GM06990 (cell line): ENCODE data around the gene ZDHHC14.

Experiments used
- DNase-seq: peaks from one replicate; pipeline ENCODE4 v3.0.0-alpha.2; 2011; ENCODE audit not compliant: insufficient read length; ENCODE audit errors: extremely low read depth
- H3K27me3 ChIP-seq: replicated peaks from 2 replicates; pipeline ENCODE4 v1.6.0; 2011; ENCODE audit warnings: low read length; ENCODE audit not compliant: control insufficient read depth, insufficient read depth
- H3K36me3 ChIP-seq: 2 replicates; pipeline ENCODE4 v1.5.1; 2011; ENCODE audit warnings: low read length; ENCODE audit not compliant: control insufficient read depth, insufficient read depth
- H3K4me3 ChIP-seq: replicated peaks from 2 replicates; pipeline ENCODE4 v1.5.1; 2011; ENCODE audit warnings: low read depth, mild to moderate bottlenecking, control low read depth, low read length
- CTCF ChIP-seq: IDR thresholded peaks from 2 replicates; pipeline ENCODE4 v1.5.1; 2011; ENCODE audit warnings: low read length, control low read depth, mild to moderate bottlenecking, inconsistent platforms; ENCODE audit not compliant: insufficient read depth, poor library complexity, severe bottlenecking

Gene ZDHHC14

GRCh38 chr6:157675831-157676230 lies 294.8 kb downstream of the ZDHHC14 start:
- no peaks in the 10 kb centered on the region for H3K36me3 ChIP-seq
- DNase-seq: no peak
- no peak overlapping the region for H3K4me3 ChIP-seq
- no peak for TF ChIP-seq CTCF
- peaks cover 1% of the 10 kb centered on the region for H3K27me3 ChIP-seq

GRCh38 chr6:157676241-157676640 lies 295.3 kb downstream of the ZDHHC14 start:
- no peak for TF ChIP-seq CTCF
- H3K36me3 ChIP-seq: no peaks in the 10 kb centered on the region
- DNase-seq: no peak
- H3K27me3 ChIP-seq: peaks cover 1% of the 10 kb centered on the region
- H3K4me3 ChIP-seq: no peak overlapping the region

- Histone ChIP-seq H3K4me3 (no peak overlapping the region), H3K27me3 (peaks cover 1% of the 10 kb centered on the region), H3K36me3 (no peaks in the 10 kb centered on the region)
- TF ChIP-seq CTCF: no peak
- no peak for DNase-seq
Observed at GRCh38 chr6:157677235-157677634, 296.2 kb downstream of the ZDHHC14 start.

- TF ChIP-seq CTCF: no peak
- no peak overlapping the region for H3K4me3 ChIP-seq
- no peaks in the 10 kb centered on the region for H3K36me3 ChIP-seq
- H3K27me3 ChIP-seq: peaks cover 1% of the 10 kb centered on the region
- DNase-seq: no peak
Observed at GRCh38 chr6:157679605-157680580, 298.9 kb downstream of the ZDHHC14 start.

- no peaks in the 10 kb centered on the region for H3K36me3 ChIP-seq
- H3K27me3 ChIP-seq: peaks cover 1% of the 10 kb centered on the region
- no peak for DNase-seq
- TF ChIP-seq CTCF: no peak
- no peak overlapping the region for H3K4me3 ChIP-seq
Observed at GRCh38 chr6:157681041-157681650, 300.2 kb downstream of the ZDHHC14 start.
